GM21619 (cell line): ENCODE measurements around the gene KRTAP10-6.
"Not testable (repeated sequence)": the region's sequence is repeated elsewhere in the genome, so short reads cannot be mapped to it uniquely, and the experiment has no call there.

Experiments
- ATAC-seq: cut with Tn5 transposase; IDR thresholded peaks from one replicate; pipeline ENCODE4 v1.9.1; 2021; ENCODE audit not compliant: unreplicated experiment

Gene KRTAP10-6, protein sequence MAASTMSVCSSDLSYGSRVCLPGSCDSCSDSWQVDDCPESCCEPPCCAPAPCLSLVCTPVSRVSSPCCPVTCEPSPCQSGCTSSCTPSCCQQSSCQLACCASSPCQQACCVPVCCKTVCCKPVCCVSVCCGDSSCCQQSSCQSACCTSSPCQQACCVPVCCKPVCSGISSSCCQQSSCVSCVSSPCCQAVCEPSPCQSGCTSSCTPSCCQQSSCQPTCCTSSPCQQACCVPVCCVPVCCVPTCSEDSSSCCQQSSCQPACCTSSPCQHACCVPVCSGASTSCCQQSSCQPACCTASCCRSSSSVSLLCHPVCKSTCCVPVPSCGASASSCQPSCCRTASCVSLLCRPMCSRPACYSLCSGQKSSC

DNA sequence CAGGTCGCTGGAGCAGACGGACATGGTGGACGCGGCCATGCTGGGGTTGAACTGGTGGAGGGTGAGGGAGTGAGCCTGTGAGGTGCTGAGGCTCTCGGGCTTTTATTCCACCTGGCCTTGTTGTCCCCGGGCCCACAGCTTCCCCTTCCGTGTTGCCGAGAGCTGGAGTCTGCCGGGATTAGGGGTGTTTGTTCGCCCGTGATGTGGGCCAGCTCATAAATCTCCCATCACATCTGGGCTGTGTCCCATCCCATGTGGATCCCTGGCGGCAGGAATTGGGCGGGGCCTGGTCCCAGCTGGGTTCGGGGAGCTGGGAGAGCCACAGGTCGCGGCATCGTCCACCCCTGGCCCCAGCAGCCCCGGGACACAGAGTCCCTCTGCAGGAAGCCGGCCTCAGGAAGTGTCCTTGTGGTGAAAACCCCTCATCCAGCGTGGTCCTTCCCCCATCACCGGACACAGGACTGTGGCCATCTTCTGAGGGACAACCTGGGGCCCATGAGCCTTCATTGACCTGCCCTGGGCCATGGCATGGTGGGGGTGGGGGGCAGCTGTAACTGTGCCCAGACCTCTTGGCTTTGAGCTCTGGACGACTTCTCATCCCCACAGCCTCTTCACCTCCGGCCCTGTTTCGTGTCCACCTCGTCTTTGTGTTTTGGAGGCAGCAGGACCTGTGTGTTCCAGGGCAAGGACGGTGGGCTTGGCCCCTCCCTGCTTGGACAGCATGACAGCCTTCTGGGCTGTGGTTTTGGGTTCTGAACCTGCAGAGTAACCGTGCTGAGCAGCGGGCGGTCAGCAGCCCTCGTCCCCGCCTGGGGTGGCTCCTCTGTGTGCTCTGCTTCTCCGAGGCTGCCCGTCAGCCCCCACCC, at the start of gene KRTAP10-6:
Gene KRTAP10-6 (minus strand): TSS at position 60 of the 866 bp plus-strand sequence. CDS start 21 bp downstream, at position 39.
- ATAC-seq, result no peak

DNA sequence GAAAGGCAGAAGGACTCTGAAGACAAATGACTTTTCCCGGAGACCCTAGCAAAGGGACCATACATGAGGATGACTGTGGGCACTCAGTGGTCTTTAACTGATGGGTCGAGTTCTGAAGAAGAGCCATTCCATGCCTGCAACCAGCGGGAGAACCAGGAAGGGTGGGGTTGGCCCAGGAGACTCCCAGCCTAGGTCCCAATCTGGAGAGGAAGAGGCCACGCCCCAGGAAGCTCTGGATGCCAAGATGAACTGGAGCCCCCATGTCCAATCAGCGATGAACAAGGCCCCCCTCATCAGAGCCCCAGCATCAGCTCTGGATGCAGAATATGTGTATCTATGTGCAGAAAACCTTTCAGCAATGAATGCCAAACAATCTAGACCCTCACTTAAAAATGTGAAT, 48.5 kb upstream of the KRTAP10-6 start:
- no peak for ATAC-seq

DNA sequence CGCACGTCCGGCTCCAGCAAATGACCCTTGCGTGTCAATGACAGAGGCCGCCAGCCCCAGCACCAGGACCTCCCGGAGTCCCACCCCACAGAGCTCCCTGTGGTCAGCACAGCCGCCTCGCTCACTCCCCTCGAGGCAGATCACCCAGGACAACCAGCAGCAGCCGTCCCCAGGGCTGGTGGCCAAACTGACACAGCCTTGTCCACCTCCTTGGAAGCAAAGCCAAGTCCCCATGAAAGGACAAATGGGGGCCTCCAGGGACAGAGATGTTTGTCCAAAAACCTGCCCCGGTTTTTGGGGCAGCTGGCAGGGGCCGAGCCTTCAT, 47.0 kb upstream of the KRTAP10-6 start:
- no peak for ATAC-seq

DNA sequence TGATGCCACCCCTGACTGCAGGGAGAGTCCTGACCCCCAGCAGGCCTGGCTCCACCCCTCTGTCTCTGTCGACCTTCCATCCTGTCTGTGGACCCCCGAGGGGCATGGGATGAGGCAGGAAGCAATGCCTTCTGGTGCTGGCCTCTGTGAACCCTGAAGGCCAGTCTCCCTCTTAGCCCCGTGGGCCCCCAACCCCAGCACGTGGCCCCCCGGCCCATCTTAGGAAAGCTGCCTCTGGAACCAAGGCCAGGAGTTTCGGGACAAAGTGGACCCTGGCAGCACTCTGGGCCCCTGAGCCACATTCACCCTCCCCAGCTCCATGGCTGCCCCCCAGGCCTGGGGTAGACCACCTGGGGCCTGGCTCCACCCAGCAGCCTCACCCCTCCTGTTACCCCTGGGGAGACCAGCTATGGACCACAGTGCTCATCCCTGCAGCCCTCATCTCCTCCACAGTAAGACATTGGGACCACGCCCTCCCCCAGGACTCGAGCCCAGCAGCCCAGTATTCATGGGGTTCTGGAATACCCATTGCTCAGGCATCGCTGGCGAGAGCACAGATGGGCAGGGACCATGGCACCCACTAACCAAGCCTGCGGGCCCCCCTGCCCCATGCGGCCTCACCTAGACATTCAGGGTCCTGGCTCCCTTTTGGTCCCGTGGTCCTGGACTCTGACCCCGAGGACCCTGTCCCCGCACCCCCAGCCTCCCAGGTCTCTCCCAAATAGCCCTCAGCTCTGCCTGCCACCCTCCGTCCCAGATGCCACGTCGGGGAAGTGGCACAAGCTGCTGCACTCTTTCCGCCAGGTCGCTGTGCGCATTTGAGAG, 46.4 kb upstream of the KRTAP10-6 start:
- ATAC-seq, result not testable (repeated sequence)

DNA sequence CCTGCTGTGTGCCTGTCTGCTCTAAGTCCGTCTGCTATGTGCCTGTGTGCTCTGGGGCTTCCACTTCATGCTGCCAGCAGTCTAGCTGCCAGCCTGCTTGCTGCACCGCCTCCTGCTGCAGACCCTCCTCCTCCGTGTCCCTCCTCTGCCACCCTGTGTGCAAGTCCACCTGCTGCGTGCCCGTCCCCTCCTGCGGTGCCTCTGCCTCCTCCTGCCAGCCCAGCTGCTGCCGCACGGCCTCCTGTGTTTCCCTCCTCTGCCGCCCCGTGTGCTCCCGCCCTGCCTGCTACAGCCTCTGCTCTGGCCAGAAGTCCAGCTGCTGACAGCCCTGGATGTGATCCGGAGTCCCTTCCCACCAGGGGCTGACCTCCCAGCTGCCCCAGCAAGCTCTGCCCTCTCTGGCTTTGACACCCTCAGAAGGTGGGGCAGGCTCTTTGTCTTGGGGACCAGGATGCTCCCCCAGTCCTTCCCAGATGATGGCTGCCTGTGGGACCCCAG, 45.6 kb upstream of the KRTAP10-6 start:
- not testable (repeated sequence) for ATAC-seq

DNA sequence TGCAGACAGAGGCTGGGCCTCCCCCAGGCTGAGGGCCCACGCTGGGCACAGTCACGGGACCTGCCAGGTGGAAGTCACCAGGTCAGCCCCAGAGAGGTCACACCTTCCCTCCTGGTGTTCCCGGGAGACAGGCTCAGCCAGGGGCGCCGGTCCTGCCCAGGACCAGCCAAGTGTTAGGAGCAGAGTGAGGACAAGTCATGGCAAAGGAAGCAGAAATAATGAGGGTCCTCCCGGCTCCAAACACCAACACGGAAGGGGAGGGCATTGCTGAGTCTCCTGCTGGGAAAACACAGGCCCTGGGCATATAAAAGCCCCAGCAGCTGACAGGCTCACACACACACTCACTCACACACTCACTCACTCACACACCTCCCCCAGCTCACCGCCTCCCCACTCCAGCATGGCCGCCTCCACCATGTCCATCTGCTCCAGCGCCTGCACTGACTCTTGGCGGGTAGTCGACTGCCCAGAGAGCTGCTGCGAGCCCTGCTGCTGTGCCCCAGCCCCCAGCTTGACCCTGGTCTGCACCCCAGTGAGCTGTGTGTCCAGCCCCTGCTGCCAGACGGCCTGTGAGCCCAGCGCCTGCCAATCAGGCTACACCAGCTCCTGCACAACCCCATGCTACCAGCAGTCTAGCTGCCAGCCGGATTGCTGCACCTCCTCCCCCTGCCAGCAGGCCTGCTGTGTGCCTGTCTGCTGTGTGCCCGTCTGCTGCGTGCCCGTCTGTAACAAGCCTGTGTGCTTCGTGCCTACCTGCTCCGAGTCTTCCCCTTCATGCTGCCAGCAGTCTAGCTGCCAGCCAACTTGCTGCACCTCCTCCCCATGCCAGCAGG, 44.9 kb upstream of the KRTAP10-6 start, which contains the start of gene KRTAP10-10:
Gene KRTAP10-10 (plus strand): TSS at position 339 of the 833 bp plus-strand sequence. CDS start 62 bp downstream, at position 401.
- no peak for ATAC-seq

DNA sequence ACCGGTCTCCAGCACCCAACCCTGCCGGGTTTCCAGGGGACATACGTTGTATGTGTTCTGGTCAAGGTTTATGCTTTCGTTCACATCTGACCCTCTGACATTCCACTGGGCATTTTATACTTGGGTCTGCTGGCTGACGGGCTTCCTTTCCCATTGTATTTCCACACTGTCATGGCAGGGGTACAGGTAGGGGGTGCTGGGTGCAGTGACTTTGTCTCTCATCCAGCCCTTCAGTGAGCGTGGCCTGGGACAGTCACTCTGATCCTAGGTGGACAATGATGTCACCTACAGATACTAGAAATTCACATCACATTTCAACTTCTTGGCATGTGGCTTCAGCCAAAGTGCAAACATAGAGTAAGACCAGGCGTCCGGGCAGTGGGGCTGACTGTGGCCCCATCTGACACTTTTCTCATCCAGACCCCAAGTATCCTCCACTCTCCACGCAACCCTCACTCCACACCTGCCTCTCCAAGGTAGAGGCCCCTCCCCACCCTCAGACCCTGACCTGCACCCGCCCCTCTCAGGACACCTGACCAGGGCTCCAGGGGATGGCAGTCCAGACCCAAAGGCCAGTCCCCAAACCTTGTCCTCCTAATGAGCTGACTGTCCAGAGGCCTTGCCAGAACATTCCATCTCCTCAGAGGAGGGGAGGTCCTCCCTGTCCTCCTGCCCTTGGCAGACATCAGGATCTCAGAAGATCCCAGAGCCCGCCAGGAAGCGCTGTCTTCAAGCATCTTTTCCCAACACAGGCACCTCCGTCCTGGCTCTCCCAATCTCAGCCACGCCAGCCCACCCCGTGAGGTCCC, 44.1 kb upstream of the KRTAP10-6 start:
- ATAC-seq, result no peak

DNA sequence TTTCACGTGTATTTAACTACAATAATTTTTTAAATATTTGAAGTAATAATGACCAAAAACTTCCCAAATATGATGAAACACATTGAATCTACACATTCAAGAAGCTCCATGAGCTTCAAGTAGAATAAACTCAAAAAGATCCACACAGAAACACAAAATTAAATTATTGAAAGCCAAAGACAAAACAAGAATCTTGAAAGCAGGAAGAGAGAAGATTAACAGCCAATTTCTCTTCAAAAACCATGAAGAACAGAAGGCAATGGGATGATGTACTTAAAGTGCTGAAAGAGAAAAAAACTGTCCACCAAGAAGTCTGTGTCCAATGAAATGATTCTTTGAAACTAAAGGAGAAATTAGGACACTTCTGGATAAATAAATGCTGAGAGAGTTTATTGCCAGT, 39.8 kb upstream of the KRTAP10-6 start:
- ATAC-seq, result no peak

DNA sequence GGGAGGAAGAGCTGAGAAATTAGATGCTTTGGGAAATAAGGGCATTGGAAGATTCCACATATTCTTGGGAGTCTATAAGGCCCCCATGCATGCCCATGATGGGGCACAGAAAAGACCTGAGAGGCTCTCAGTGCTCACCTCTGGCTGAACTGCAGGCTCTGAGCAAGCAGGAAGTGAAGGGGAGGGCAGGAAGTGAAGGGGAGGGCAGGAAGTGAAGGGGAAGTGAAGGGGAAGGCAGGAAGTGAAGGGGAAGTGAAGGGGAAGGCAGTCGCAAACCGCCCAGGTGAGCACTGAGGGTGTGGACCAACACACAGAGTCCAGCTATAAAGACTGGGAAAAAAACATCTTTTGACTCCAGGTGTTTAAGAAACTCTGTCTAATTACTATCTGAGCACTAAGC, 38.1 kb upstream of the KRTAP10-6 start:
- ATAC-seq, result no peak

DNA sequence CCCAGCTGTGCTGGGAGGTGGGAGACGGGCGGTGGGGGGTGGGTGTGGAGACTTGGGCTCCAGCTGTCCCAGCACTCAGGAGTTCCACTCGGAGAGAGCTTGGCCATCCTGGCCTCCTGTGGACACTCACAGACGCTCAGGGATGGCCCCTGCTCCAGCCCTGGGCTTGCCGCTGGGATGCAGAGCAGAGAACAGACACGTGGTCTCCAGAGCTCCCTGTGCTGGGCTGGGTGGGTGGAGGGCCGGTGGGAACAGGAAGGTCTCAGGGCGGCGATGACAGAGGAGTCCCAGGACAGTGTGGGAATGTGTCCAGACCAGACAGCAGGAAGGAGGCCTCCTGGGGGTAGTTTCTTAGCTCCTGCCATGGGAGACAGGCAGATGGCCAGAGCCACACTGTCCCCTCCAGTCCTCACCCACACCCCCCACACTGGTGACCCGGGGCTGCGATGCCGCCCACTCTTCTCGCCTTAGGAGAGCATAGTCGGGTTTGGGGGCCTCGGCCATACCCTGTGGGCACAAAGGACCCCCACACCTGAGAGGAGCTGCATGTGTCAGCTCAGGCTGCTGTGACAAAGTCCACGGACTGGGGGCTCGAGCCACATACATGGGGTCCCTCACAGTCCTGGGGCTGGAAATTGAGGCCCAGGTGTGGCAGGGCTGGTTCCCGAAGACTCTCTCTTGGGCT, 36.5 kb upstream of the KRTAP10-6 start:
- ATAC-seq, result no peak

DNA sequence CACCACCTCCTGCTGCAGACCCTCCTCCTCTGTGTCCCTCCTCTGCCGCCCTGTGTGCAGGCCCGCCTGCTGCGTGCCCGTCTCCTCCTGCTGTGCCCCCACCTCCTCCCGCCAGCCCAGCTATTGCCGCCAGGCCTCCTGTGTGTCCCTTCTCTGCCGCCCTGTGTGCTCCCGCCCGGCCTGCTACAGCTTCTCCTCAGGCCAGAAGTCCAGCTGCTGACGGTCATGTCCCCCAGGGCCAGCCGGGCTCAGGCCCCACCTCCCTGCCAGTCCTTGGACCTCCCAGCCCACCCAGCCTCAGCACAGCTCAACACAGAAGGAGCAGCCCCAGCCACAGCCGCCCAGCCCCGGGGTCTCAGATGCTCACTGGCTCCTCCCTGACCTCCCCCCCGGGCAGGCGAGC, 35.5 kb upstream of the KRTAP10-6 start:
- ATAC-seq, result not testable (repeated sequence)

DNA sequence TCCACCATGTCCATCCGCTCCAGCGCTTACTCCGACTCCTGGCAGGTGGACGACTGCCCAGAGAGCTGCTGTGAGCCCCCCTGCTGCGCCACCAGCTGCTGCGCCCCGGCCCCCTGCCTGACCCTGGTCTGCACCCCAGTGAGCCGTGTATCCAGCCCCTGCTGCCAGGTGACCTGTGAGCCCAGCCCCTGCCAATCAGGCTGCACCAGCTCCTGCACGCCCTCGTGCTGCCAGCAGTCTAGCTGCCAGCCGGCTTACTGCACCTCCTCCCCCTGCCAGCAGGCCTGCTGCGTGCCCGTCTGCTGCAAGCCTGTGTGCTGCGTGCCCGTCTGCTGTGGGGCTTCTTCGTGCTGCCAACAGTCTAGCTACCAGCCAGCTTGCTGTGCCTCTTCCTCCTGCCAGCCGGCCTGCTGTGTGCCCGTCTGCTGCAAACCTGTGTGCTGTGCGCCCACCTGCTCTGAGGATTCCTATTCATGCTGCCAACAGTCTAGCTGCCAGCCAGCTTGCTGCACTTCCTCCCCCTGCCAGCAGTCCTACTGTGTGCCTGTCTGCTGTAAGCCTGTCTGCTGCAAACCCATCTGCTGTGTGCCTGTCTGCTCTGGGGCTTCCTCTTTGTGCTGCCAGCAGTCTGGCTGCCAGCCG, 35.0 kb upstream of the KRTAP10-6 start:
- ATAC-seq, result not testable (repeated sequence)

DNA sequence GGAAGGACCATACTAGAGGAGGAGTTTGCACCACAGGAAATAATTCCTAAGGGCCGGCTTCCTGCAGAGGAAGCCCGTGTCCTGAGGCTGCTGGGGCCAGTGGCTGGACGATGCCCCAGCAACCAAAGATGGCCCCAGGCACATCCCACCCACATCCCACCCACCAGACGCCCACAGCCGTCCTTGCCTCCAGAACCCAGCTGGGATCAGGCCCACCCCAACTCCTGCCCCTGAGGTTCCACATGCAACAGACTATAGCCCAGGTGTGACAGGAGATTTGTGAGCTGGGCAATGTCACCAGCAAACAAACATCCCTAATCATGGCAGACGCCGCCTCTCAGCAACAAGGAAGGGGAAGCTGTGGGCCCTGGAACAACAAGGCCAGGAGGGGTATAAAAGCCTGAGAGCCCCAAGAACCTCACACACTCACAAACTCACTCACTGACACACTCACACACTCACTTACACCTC, 34.4 kb upstream of the KRTAP10-6 start, which contains the start of gene KRTAP10-9:
Gene KRTAP10-9 (plus strand): TSS at position 421 of the 471 bp plus-strand sequence. CDS start 79 bp downstream, outside the sequence.
- ATAC-seq, result no peak

DNA sequence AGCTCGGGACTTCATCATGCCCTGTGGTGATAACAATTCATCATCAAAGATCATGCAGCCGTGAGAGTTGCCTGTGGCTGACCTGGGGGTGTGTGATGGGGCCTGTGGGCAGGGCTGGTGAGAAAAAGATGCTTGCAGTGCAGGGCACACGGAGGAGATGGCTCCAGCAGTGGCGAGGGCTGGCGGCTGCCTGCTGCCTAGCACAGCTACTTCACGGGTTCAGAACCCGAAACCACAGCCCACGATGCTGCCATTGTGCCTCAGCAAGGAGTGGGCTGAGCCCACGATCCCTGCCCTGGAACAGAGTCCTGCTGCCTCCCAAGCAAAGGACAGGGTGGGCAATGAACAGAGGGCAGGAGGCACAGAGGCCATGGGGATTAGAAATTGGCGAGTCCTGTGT, 34.0 kb upstream of the KRTAP10-6 start:
- ATAC-seq, result no peak

DNA sequence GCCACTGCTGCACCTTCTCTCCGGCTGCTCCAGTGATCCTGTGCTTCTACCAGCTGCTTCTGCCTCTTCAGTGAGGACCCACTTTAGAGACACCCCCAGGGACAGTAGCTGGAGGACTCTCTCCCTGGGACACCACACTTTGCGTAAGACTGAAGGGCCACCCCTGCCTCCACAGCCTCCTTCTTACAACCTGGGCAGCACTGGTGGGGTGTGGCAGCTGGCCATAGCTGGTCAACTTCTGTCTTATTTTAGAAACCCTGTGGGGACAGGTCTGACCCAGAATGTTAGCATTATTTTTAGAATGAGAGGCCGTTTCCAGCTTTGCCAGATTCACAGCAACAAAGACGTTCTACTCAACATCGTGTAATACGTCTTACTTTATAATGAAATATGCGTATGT, 33.5 kb upstream of the KRTAP10-6 start:
- no peak for ATAC-seq

DNA sequence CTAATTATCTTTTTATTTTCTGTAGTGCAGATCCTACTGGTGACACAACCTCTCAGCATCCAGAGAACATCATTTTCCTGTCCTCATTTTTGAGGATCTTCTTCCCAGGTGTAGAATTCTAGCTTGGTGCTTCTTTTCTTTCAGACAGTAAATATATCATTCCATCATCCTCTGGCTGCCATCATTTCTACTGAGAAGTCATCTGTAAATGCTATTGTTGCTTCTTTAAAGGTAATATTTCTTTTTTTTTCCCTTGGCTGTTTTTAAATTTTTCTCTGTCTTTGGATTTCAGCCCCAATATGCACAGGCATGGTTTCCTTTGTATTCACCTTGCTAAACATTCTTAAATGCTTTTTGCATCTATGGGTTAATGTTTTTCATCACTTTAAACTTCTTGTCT, 31.3 kb upstream of the KRTAP10-6 start:
- ATAC-seq, result no peak

DNA sequence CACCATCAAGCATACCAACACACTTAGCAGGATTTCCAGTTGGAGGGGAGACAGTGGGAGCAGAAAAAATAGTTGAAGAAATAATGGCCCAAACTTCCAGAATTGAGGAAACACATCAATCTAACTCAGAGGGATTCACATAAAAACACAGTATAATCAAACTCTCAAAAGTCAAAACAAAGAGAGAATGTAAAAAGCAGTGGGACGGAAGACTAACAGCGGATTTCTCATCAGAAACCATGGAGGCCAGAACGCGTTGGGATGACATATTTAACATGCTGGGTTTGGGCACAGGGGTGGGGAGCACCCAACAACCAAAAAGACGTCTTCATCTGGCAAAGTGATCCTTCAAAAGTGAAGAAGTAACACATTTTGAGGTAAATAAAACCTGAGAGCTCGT, 27.6 kb upstream of the KRTAP10-6 start:
- ATAC-seq, result no peak

DNA sequence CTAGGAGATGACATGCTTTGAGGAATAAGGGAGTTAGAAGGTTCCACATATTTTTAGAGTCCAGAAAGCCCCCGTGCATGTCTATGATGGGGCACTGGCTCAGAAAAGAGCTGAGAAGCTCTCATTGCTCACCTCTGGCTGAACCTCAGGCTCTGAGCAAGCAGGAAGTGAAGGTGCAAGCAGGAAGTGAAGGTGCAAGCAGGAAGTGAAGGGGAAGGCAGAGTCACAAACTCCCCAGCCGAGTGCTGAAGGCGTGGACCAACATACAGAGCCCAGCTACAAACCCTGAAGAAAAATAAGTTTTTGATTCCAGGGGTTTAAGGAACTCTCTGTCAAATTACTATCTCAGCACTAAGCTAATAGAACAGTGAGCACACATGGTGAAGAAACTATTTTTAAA, 26.6 kb upstream of the KRTAP10-6 start:
- ATAC-seq, result no peak
